IMR-90 (cell line): ENCODE measurements around the gene EIF4G3. TPM values are rescaled to one million over a fixed set of nuclear protein-coding genes. Genes with fewer than 3 reads are reported as not detected.

Experiments used
- ATAC-seq: fragments of 200-7000 bp; cut with Tn5 transposase; 2 replicates; pipeline ENCODE4 v1.9.1; 2020; ENCODE audit warnings: low read depth, mild to moderate bottlenecking, moderate library complexity
- BruUV-seq: library from RNA; stranded (reverse); fragments of 400-500 nt; replicated peaks from 2 replicates; lab custom pipeline; 2021; lab: Mats Ljungman, UMichigan
- CTCF ChIA-PET: fragments of 300-600 bp; formaldehyde crosslinking; extraction: SDS; loops from one replicate; lab custom pipeline; 2021; ENCODE audit warnings: antibody characterized with exemption; lab: Yijun Ruan, JAX
- POLR2A ChIA-PET: fragments of 300-600 bp; sonication (Branson Sonifier 250); formaldehyde crosslinking; loops from one replicate; lab custom pipeline; 2022; ENCODE audit warnings: antibody characterized with exemption; ENCODE audit not compliant: unreplicated experiment; lab: Charles Lee
- DNase-seq: peaks from one replicate; pipeline ENCODE4 v3.0.0; 2013
- H2AFZ ChIP-seq: replicated peaks from 2 replicates; pipeline ENCODE3; 2013; ENCODE audit warnings: low read length, mild to moderate bottlenecking; ENCODE audit not compliant: poor library complexity
- H2AK5ac ChIP-seq: 2 replicates; pipeline ENCODE4 v1.6.1; 2013; ENCODE audit warnings: low read depth, low read length, inconsistent platforms
- H2AK9ac ChIP-seq: replicated peaks from 2 replicates; pipeline ENCODE3; 2013; ENCODE audit warnings: mild to moderate bottlenecking, low read depth, low read length, moderate library complexity; ENCODE audit not compliant: poor library complexity
- H2BK120ac ChIP-seq: 2 replicates; pipeline ENCODE4 v1.6.1; 2013; ENCODE audit warnings: low read depth, low read length, inconsistent platforms
- H2BK15ac ChIP-seq: 3 replicates; pipeline ENCODE4 v1.6.1; 2013; ENCODE audit warnings: low read depth, low read length, inconsistent platforms
- H2BK20ac ChIP-seq: 2 replicates; pipeline ENCODE4 v1.6.1; 2013; ENCODE audit warnings: low read depth, mild to moderate bottlenecking, inconsistent platforms, low read length, moderate library complexity
- H2BK5ac ChIP-seq: 2 replicates; pipeline ENCODE4 v1.6.1; 2013; ENCODE audit warnings: mild to moderate bottlenecking, low read depth, low read length, inconsistent platforms; ENCODE audit not compliant: poor library complexity, severe bottlenecking
- H3K14ac ChIP-seq: replicated peaks from 2 replicates; pipeline ENCODE4 v1.6.1; 2013; ENCODE audit warnings: low read depth, low read length, inconsistent platforms
- H3K18ac ChIP-seq: 2 replicates; pipeline ENCODE4 v1.6.1; 2013; ENCODE audit warnings: low read depth, low read length, control low read depth
- H3K23ac ChIP-seq: 2 replicates; pipeline ENCODE4 v1.6.1; 2013; ENCODE audit warnings: low read depth, low read length, inconsistent platforms
- H3K27ac ChIP-seq: 2 replicates; pipeline ENCODE4 v1.5.1; 2013; ENCODE audit warnings: mild to moderate bottlenecking, control low read depth, low read length; ENCODE audit not compliant: insufficient read depth
- H3K27me3 ChIP-seq: 2 replicates; pipeline ENCODE4 v1.6.1; 2013; ENCODE audit warnings: low read length; ENCODE audit not compliant: control insufficient read depth, insufficient read depth
- H3K36me3 ChIP-seq: 2 replicates; pipeline ENCODE4 v1.6.1; 2013; ENCODE audit warnings: low read length, mixed read lengths; ENCODE audit not compliant: control insufficient read depth, insufficient read depth
- H3K4ac ChIP-seq: 2 replicates; pipeline ENCODE4 v1.6.1; 2013; ENCODE audit warnings: low read depth, low read length, inconsistent platforms
- H3K4me1 ChIP-seq: 2 replicates; pipeline ENCODE4 v1.6.1; 2013; ENCODE audit warnings: low read length, mixed read lengths; ENCODE audit not compliant: control insufficient read depth, insufficient read depth
- H3K4me2 ChIP-seq: 2 replicates; pipeline ENCODE4 v1.6.1; 2013; ENCODE audit warnings: low read depth, mild to moderate bottlenecking, control low read depth, low read length, moderate library complexity
- H3K4me3 ChIP-seq: 2 replicates; pipeline ENCODE4 v1.5.1; 2013; ENCODE audit warnings: low read depth, mild to moderate bottlenecking, control low read depth, low read length, moderate library complexity; ENCODE audit not compliant: insufficient read depth
- H3K56ac ChIP-seq: 2 replicates; pipeline ENCODE4 v1.6.1; 2013; ENCODE audit warnings: low read length, inconsistent platforms; ENCODE audit not compliant: insufficient read depth; ENCODE audit errors: extremely low read depth
- H3K79me1 ChIP-seq, 2 experiments: 2 replicates each; pipeline ENCODE4 v1.6.1; 2013; ENCODE audit warnings: low read length in 2 of 2, inconsistent platforms in 1 of 2, low read depth in 1 of 2
- H3K9ac ChIP-seq: 2 replicates; pipeline ENCODE4 v1.6.1; 2013; ENCODE audit warnings: low read depth, low read length, control low read depth
- H3K9me1 ChIP-seq: 2 replicates; pipeline ENCODE4 v1.6.1; 2013; ENCODE audit warnings: low read length, inconsistent platforms; ENCODE audit not compliant: insufficient read depth
- H3K9me3 ChIP-seq: 2 replicates; pipeline ENCODE4 v1.6.1; 2013; ENCODE audit warnings: low read length; ENCODE audit not compliant: control insufficient read depth, insufficient read depth
- H4K20me1 ChIP-seq: 2 replicates; pipeline ENCODE4 v1.6.1; 2013; ENCODE audit warnings: low read length, inconsistent platforms; ENCODE audit not compliant: insufficient read depth
- H4K5ac ChIP-seq: 2 replicates; pipeline ENCODE4 v1.6.1; 2013; ENCODE audit warnings: mild to moderate bottlenecking, low read depth, low read length, control low read depth
- H4K8ac ChIP-seq, 2 experiments: 2 replicates each; pipeline ENCODE4 v1.6.1; 2013; ENCODE audit warnings: low read depth in 2 of 2, low read length in 2 of 2, control low read depth in 1 of 2, inconsistent platforms in 1 of 2
- H4K91ac ChIP-seq: 2 replicates; pipeline ENCODE4 v1.6.1; 2013; ENCODE audit warnings: low read depth, low read length, inconsistent platforms; ENCODE audit not compliant: insufficient read depth
- BHLHE40 ChIP-seq: fragments of 150-350 bp; IDR thresholded peaks from 2 replicates; pipeline ENCODE4 v1.6.1; 2016; ENCODE audit warnings: mild to moderate bottlenecking, low read depth, low read length
- CEBPB ChIP-seq: IDR thresholded peaks from 2 replicates; pipeline ENCODE4 v1.6.1; 2012; ENCODE audit warnings: low read depth, low read length, improper control_type of control experiment
- CHD1 ChIP-seq: IDR thresholded peaks from 2 replicates; pipeline ENCODE4 v1.6.1; 2012; ENCODE audit warnings: low read depth, low read length, improper control_type of control experiment
- FOS ChIP-seq: fragments of 150-350 bp; IDR thresholded peaks from 2 replicates; pipeline ENCODE4 v1.6.1; 2016; ENCODE audit warnings: low read depth, low read length
- NFE2L2 ChIP-seq: fragments of 150-350 bp; IDR thresholded peaks from 2 replicates; pipeline ENCODE4 v1.6.1; 2016; ENCODE audit warnings: low read depth, mild to moderate bottlenecking, low read length
- POLR2A ChIP-seq: IDR thresholded peaks from 2 replicates; pipeline ENCODE4 v1.6.1; 2012; ENCODE audit warnings: mild to moderate bottlenecking, low read depth, low read length
- RFX5 ChIP-seq: IDR thresholded peaks from 2 replicates; pipeline ENCODE4 v1.8.0; 2012; ENCODE audit warnings: low read depth, mild to moderate bottlenecking, low read length, moderate library complexity
- USF2 ChIP-seq: fragments of 150-350 bp; IDR thresholded peaks from 2 replicates; pipeline ENCODE4 v1.6.1; 2017; ENCODE audit warnings: mild to moderate bottlenecking, antibody characterized with exemption, low read length, low read depth
- WGBS, 2 experiments: methylation state at CpG; one replicate each; pipeline versions ENCODE4 v1.1.5 to v1.1.7; 2013; ENCODE audit warnings: missing lambda C conversion rate in 2 of 2; ENCODE audit not compliant: insufficient read length in 1 of 2; ENCODE audit errors: extremely low coverage in 2 of 2; 5-methylcytosine and 5-hydroxymethylcytosine counted together
- dilution Hi-C: fragments of 300-500 bp; cut with HindIII; formaldehyde crosslinking; loops from one replicate; pipeline ENCODE4 v1.14.3; 2018; ENCODE audit warnings: low sequenced_read_pairs; ENCODE audit not compliant: unreplicated experiment
- in situ Hi-C: fragments of 300-500 bp; cut with MboI; formaldehyde crosslinking; loops from 3 replicates; pipeline ENCODE4 v1.14.3; 2019; ENCODE audit warnings: low sequenced_read_pairs, inconsistent platforms, mixed read lengths
- intact Hi-C: fragments of 100-400 bp; cut with micrococcal nuclease; formaldehyde crosslinking; loops from 2 replicates; pipeline ENCODE4 v1.10.0; 2022
- polyA plus RNA-seq, 3 experiments: library from polyadenylated mRNA; depleted of rRNA; stranded (reverse); fragments of >200 nt; gene quantifications; 2 replicates each; pipeline ENCODE4 v1.2.3, GENCODE V29; 2012; ENCODE audit warnings: low replicate concordance in 1 of 3
- total RNA-seq: library from RNA; depleted of rRNA; stranded (reverse); fragments of >200 nt; gene quantifications from 2 replicates; pipeline ENCODE4 v1.2.3, GENCODE V29; 2012

EIF4G3 gene
- total and polyA plus RNA-seq, 2 of the 4 experiments (the other 2 are of a cell fraction), result 25.8 to 49.2 TPM

DNA sequence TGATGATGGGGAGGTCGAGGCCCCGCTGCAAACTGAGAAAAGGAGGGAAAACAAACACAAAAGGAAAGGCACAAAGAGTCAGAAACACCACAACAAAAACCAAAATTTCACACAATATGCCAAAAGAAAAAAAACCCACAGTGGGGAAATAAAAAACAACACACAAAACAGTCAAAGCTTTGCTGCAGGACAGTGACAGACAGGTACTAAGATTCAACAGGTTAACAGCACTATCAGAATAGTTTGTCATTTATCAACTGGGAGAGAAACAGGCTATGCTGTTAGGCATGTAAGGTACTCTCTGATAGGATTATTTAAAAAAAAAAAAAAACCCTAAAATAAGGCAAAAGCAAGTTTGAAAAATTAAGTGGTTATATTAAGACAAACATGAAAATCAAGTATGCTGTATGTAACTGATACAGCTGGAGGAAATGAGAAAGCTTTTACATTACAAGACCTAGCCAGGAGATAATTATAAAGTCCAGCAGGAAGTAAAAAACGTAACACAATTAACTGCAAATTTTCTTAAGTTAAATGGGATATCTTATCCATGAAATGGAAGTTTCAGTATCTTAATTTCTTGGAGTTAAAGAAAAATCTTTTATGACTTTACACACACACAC lies 179.0 kb downstream of the EIF4G3 start:
- H3K36me3 ChIP-seq, result no peaks in the 10 kb centered on the region
- H3K18ac ChIP-seq, result no peak overlapping the region
- H3K9me1 ChIP-seq, result peaks cover 8% of the 10 kb centered on the region; the same call in 1 of the 2 replicates
- no peak overlapping the region for H3K27ac ChIP-seq
- no peak overlapping the region for H4K8ac ChIP-seq
- intact Hi-C loops (no loop called here), dilution Hi-C loops (no loop called here), in situ Hi-C loops (no loop called here)
- BruUV-seq, result no TSS peak
- no peak overlapping the region for H3K4ac ChIP-seq
- H4K91ac ChIP-seq, result no peak overlapping the region
- TF ChIP-seq BHLHE40, result no peak
- no peak for TF ChIP-seq CHD1
- no peak for TF ChIP-seq POLR2A
- TF ChIP-seq CEBPB, result no peak
- TF ChIP-seq USF2, result no peak
- no peak for TF ChIP-seq NFE2L2
- TF ChIP-seq FOS, result no peak
- TF ChIP-seq RFX5, result no peak
- H3K56ac ChIP-seq, result no peak overlapping the region
- H3K4me3 ChIP-seq, result no peak overlapping the region
- DNase-seq (no peak), ATAC-seq (no peak)
- no peaks in the 10 kb centered on the region for H3K27me3 ChIP-seq
- 0 out of 2 replicates have a peak, but pooled peaks cover 1% of the 10 kb centered on the region for H3K4me1 ChIP-seq
- H2AFZ ChIP-seq, result no peak overlapping the region
- H3K4me2 ChIP-seq, result no peak overlapping the region
- no peak overlapping the region for H3K14ac ChIP-seq
- no CpG with 5 or more reads among the region's 3 CpGs for WGBS, 2 experiments
- 0 out of 2 replicates have a peak, but pooled peaks cover 5% of the 10 kb centered on the region for H4K20me1 ChIP-seq
- H3K9me3 ChIP-seq, result no peaks in the 10 kb centered on the region
- H2BK5ac ChIP-seq, result no peak overlapping the region
- ChIA-PET POLR2A (interaction anchor here (0.5 kb wide), 1 partner anchor 20 kb away, joined by 17 read pairs; no protein-coding TSS in a partner anchor), CTCF (interaction anchor here (0.7 kb wide), 1 partner anchor 220 kb away, joined by 3 read pairs; no protein-coding TSS in a partner anchor)
- H3K79me1 ChIP-seq, result peaks cover 11 to 41% of the 10 kb centered on the region in 2 experiments; a peak in 3 of 4 replicates
- H2BK120ac ChIP-seq, result no peak overlapping the region
- no peak overlapping the region for H4K5ac ChIP-seq
- no peak overlapping the region for H2BK20ac ChIP-seq
- H2BK15ac ChIP-seq, result no peak overlapping the region
- H3K9ac ChIP-seq, result no peak overlapping the region
- H3K23ac ChIP-seq, result no peak overlapping the region
- no peak overlapping the region for H2AK5ac ChIP-seq
- H2AK9ac ChIP-seq, result no peak overlapping the region
